ENCODE results near the gene FA2H.
"Not testable (repeated sequence)": the region's sequence is repeated elsewhere in the genome, so short reads cannot be mapped to it uniquely, and the experiment has no call there.

Gene FA2H

GRCh38 chr16:74720579-74720978 is 54.0 kb downstream of the FA2H start:
- DNase-seq: no peak

GRCh38 chr16:74718741-74719610 is 55.6 kb downstream of the FA2H start:
- no peak for DNase-seq

- no peak for DNase-seq
Observed at GRCh38 chr16:74718140-74718539, 56.5 kb downstream of the FA2H start.

GRCh38 chr16:74717367-74717766 is 57.3 kb downstream of the FA2H start:
- no peak for DNase-seq

GRCh38 chr16:74716355-74716754 is 58.3 kb downstream of the FA2H start:
- no peak for DNase-seq

- DNase-seq: no peak
Observed at GRCh38 chr16:74713876-74714275, 60.7 kb downstream of the FA2H start.

GRCh38 chr16:74713325-74713724 is 61.3 kb downstream of the FA2H start:
- no peak for DNase-seq

GRCh38 chr16:74711938-74712337 is 62.7 kb downstream of the FA2H start:
- DNase-seq: no peak

- no peak for DNase-seq
Observed at GRCh38 chr16:74710401-74710800, 64.2 kb downstream of the FA2H start.

- peak; percentile 80 to 82 for DNase-seq
Observed at GRCh38 chr16:74709441-74709877, 65.2 kb downstream of the FA2H start.

- DNase-seq: peak; percentile 52 to 61
Observed at GRCh38 chr16:74700438-74701225, 74.0 kb downstream of the FA2H start, which contains the start of gene MLKL. TSS of gene MLKL (minus strand) at chr16:74700862. CDS start at chr16:74695757, 5,105 bp downstream.

- peak; percentile 26 to 32 for DNase-seq
Observed at GRCh38 chr16:74700116-74700437, 74.5 kb downstream of the FA2H start.

- no peak for DNase-seq
Observed at GRCh38 chr16:74699666-74700065, 75.0 kb downstream of the FA2H start.

- peak in 1 of 2 donors; percentile 19 for DNase-seq
Observed at GRCh38 chr16:74698222-74698621, 76.4 kb downstream of the FA2H start.

- DNase-seq: peak; percentile 82 to 85
Observed at GRCh38 chr16:74695450-74696422, 78.9 kb downstream of the FA2H start.

- DNase-seq: no peak
Observed at GRCh38 chr16:74691093-74691855, 83.3 kb downstream of the FA2H start.

- DNase-seq: no peak
Observed at GRCh38 chr16:74682556-74682955, 92.1 kb downstream of the FA2H start.

GRCh38 chr16:74680681-74681080 is 93.9 kb downstream of the FA2H start:
- DNase-seq: no peak

- DNase-seq: no peak
Observed at GRCh38 chr16:74679983-74680382, 94.6 kb downstream of the FA2H start.

- no peak for DNase-seq
Observed at GRCh38 chr16:74677868-74678267, 96.8 kb downstream of the FA2H start.

- DNase-seq: no peak
Observed at GRCh38 chr16:74673876-74674275, 100.7 kb downstream of the FA2H start.

GRCh38 chr16:74668877-74669276 is 105.7 kb downstream of the FA2H start:
- not testable (repeated sequence) for DNase-seq

All from CD4-positive, alpha-beta T cell treated with Interleukin-4 for 1 hour (primary cell).